ENCODE results near the gene AARS2.
A peak's percentile ranks its signal among the peaks of the same experiment; 100 is the strongest.

Gene AARS2

GRCh38 chr6:44300292-44300823, 12.8 kb downstream of the AARS2 start:
- DNase-seq (ENCODE audit: low read depth in 2 of 2) = no peak

GRCh38 chr6:44298864-44299263, 14.3 kb downstream of the AARS2 start:
- no peak for DNase-seq (ENCODE audit: low read depth in 2 of 2)

- no peak for DNase-seq (ENCODE audit: low read depth in 2 of 2)
Measured at GRCh38 chr6:44298055-44298803, 14.9 kb downstream of the AARS2 start.

- DNase-seq (ENCODE audit: low read depth in 2 of 2) = peak; percentile 21 to 23
Measured at GRCh38 chr6:44297063-44298038, 15.8 kb downstream of the AARS2 start.

GRCh38 chr6:44294832-44295791, 18.0 kb downstream of the AARS2 start:
- DNase-seq (ENCODE audit: low read depth in 2 of 2) = no peak

- DNase-seq (ENCODE audit: low read depth in 2 of 2) = no peak
Measured at GRCh38 chr6:44292661-44293365, 20.3 kb downstream of the AARS2 start.

GRCh38 chr6:44291841-44292240, 21.3 kb downstream of the AARS2 start:
- DNase-seq (ENCODE audit: low read depth in 2 of 2) = no peak

- DNase-seq (ENCODE audit: low read depth in 2 of 2) = no peak
Measured at GRCh38 chr6:44289726-44290260, 23.4 kb downstream of the AARS2 start.

GRCh38 chr6:44286747-44287146, 26.4 kb downstream of the AARS2 start:
- DNase-seq (ENCODE audit: low read depth in 2 of 2) = no peak

- no peak for DNase-seq (ENCODE audit: low read depth in 2 of 2)
Measured at GRCh38 chr6:44286285-44286565, 26.9 kb downstream of the AARS2 start.

GRCh38 chr6:44285552-44286284, 27.4 kb downstream of the AARS2 start:
- DNase-seq (ENCODE audit: low read depth in 2 of 2) = no peak

GRCh38 chr6:44284867-44285266, 28.3 kb downstream of the AARS2 start:
- DNase-seq (ENCODE audit: low read depth in 2 of 2) = no peak

- DNase-seq (ENCODE audit: low read depth in 2 of 2) = no peak
Measured at GRCh38 chr6:44284121-44284520, 29.0 kb downstream of the AARS2 start.

GRCh38 chr6:44278774-44279697, 34.1 kb downstream of the AARS2 start:
- no peak for DNase-seq (ENCODE audit: low read depth in 2 of 2)

- no peak for DNase-seq (ENCODE audit: low read depth in 2 of 2)
Measured at GRCh38 chr6:44278315-44278714, 34.8 kb downstream of the AARS2 start.

GRCh38 chr6:44277763-44278162, 35.4 kb downstream of the AARS2 start:
- DNase-seq (ENCODE audit: low read depth in 2 of 2) = no peak

- DNase-seq (ENCODE audit: low read depth in 2 of 2) = no peak
Measured at GRCh38 chr6:44276667-44277640, 36.2 kb downstream of the AARS2 start.
